SK-N-MC (cell line): Measurements from ENCODE around the gene RALGAPA2.

ENCODE experiments used
- EZH2 ChIP-seq: fragments of 200-600 bp; sonication (generic); IDR thresholded peaks from one replicate; pipeline ENCODE4 v1.6.1; 2017; ENCODE audit warnings: antibody characterized with exemption
- FOXP2 ChIP-seq: optimal IDR thresholded peaks from 2 replicates; pipeline ENCODE3; 2011; ENCODE audit warnings: mild to moderate bottlenecking, moderate library complexity; ENCODE audit not compliant: insufficient read depth; ENCODE audit errors: extremely low read length, control extremely low read depth
- POLR2AphosphoS5 ChIP-seq: IDR thresholded peaks from 2 replicates; pipeline ENCODE4 v1.6.1; 2012; ENCODE audit warnings: mild to moderate bottlenecking, low read depth, low read length, borderline replicate concordance

DNA sequence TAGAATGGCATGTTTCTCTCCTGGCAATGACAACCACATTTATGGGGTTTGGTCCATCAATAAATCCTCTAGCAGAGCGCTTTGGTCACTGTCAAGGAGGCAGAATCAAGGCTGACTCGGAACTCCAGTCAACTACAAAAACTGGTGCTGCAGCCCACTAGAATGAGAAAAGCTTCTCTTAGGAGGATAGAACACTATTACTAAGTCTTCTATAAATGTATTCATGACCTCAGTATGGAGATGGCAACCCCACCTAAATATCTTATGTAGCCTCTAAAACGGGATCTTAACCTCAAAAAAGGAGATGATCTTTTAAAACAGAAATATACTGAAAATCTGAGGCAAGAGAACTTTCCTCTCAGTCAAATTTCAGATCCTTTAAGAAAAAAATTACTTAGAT lies 68.5 kb downstream of the RALGAPA2 start:
- TF ChIP-seq FOXP2 = no peak
- TF ChIP-seq EZH2 = no peak
- TF ChIP-seq POLR2AphosphoS5 = no peak
